K562 (cell line): ENCODE results near the gene ASPHD2. TPM values are rescaled to one million over a fixed set of nuclear protein-coding genes. Genes with fewer than 3 reads are reported as not detected.

ENCODE experiments used
- ATAC-seq: fragments of 200-7000 bp; cut with Tn5 transposase; 3 replicates; pipeline ENCODE4 v1.9.1; 2020; ENCODE audit warnings: moderate library complexity
- BruUV-seq: library from RNA; stranded (reverse); fragments of 400-500 nt; replicated peaks from 2 replicates; lab custom pipeline; 2021; lab: Mats Ljungman, UMichigan
- CTCF ChIA-PET: fragments of 300-600 bp; formaldehyde crosslinking; extraction: SDS; loops from one replicate; lab custom pipeline; 2021; ENCODE audit warnings: low intra/inter-chr PET ratio; lab: Yijun Ruan, JAX
- POLR2A ChIA-PET: fragments of 300-600, 350-650 bp; sonication (Branson Sonifier 250); formaldehyde crosslinking; extraction: SDS; loops from one replicate; lab custom pipeline; 2021; ENCODE audit warnings: antibody characterized with exemption, inconsistent platforms; lab: Yijun Ruan, JAX
- DNase-seq, 4 experiments: peaks; one replicate each; pipeline versions ENCODE4 v3.0.0 to v3.0.0-alpha.2; 2011 to 2018; ENCODE audit warnings: low spot score in 3 of 4, mixed read lengths in 3 of 4; ENCODE audit errors: extremely low read depth in 1 of 4
- FAIRE-seq: peaks from 2 replicates; lab custom pipeline; 2011; peaks lifted over from hg19 to GRCh38; lab: Jason Lieb, UNC
- H2AFZ ChIP-seq: 2 replicates; pipeline ENCODE4 v1.6.0; 2011; ENCODE audit warnings: low read depth, low read length, control low read depth, inconsistent platforms
- H3K27ac ChIP-seq: fragments of 200-600 bp; 3 replicates; pipeline ENCODE4 v1.8.0; 2011; ENCODE audit warnings: low read depth, mild to moderate bottlenecking, control low read depth, inconsistent platforms, low read length, moderate library complexity, mixed read lengths; ENCODE audit errors: extremely low read depth
- H3K27me3 ChIP-seq, 2 experiments: fragments of 300-600 bp in 1 of 2; 2 replicates in 1 of 2; 3 replicates in 1 of 2; pipeline versions ENCODE4 v1.6.0 to v1.8.0; 2011; ENCODE audit warnings: inconsistent platforms in 2 of 2, low read length in 2 of 2, mild to moderate bottlenecking in 1 of 2, mixed read lengths in 1 of 2, moderate library complexity in 1 of 2; ENCODE audit not compliant: control insufficient read depth in 2 of 2, insufficient read depth in 2 of 2
- H3K36me3 ChIP-seq: fragments of 300-600 bp; 3 replicates; pipeline ENCODE4 v1.8.0; 2011; ENCODE audit warnings: mild to moderate bottlenecking, low read length, inconsistent platforms; ENCODE audit not compliant: control insufficient read depth, insufficient read depth
- H3K4me1 ChIP-seq, 2 experiments: fragments of 200-600 bp in 1 of 2; replicated peaks in 1 of 2; 2 replicates in 1 of 2; 3 replicates in 1 of 2; pipeline versions ENCODE4 v1.5.1 to v1.8.0; 2011; ENCODE audit warnings: inconsistent platforms in 2 of 2, low read length in 2 of 2, mild to moderate bottlenecking in 1 of 2, mixed read lengths in 1 of 2, moderate library complexity in 1 of 2; ENCODE audit not compliant: control insufficient read depth in 2 of 2, insufficient read depth in 2 of 2
- H3K4me2 ChIP-seq: 2 replicates; pipeline ENCODE4 v1.6.1; 2011; ENCODE audit warnings: low read length, control low read depth, inconsistent platforms, mixed read lengths; ENCODE audit not compliant: insufficient read depth
- H3K4me3 ChIP-seq: fragments of 200-600 bp; sonication (generic), shearing (Covaris generic); 2 replicates; pipeline ENCODE4 v1.5.1; 2016; ENCODE audit warnings: control low read depth, inconsistent platforms
- H3K79me2 ChIP-seq: fragments of 200-600 bp; 3 replicates; pipeline ENCODE4 v1.8.0; 2011; ENCODE audit warnings: low read length, inconsistent platforms; ENCODE audit not compliant: control insufficient read depth, insufficient read depth
- H3K9ac ChIP-seq, 2 experiments: 2 replicates each; pipeline versions ENCODE4 v1.6.0 to v1.6.1; 2011; ENCODE audit warnings: low read depth in 2 of 2, low read length in 2 of 2, control low read depth in 1 of 2, inconsistent platforms in 1 of 2, mild to moderate bottlenecking in 1 of 2, mixed read lengths in 1 of 2; ENCODE audit not compliant: insufficient read depth in 1 of 2
- H3K9me1 ChIP-seq: one replicate; pipeline ENCODE4 v1.6.0; 2011; ENCODE audit warnings: inconsistent platforms, mild to moderate bottlenecking, low read length, moderate library complexity; ENCODE audit not compliant: control insufficient read depth, insufficient read depth
- H3K9me3 ChIP-seq: replicated peaks from 2 replicates; pipeline ENCODE4 v1.5.1; 2011; ENCODE audit warnings: low read depth, low read length, inconsistent platforms; ENCODE audit not compliant: control insufficient read depth, insufficient read depth
- H4K20me1 ChIP-seq: replicated peaks from 2 replicates; pipeline ENCODE4 v1.6.1; 2011; ENCODE audit warnings: low read length, inconsistent platforms, mixed read lengths; ENCODE audit not compliant: control insufficient read depth, insufficient read depth
- AFF1 ChIP-seq, 2 experiments: fragments of 450-650 bp; IDR thresholded peaks; 2 replicates each; pipeline ENCODE4 v1.6.1; 2018; ENCODE audit warnings: mild to moderate bottlenecking in 2 of 2, low read depth in 1 of 2; ENCODE audit not compliant: partially characterized antibody in 2 of 2
- CCNT2 ChIP-seq: IDR thresholded peaks from 2 replicates; pipeline ENCODE4 v1.6.1; 2011; ENCODE audit warnings: borderline replicate concordance, low read depth, mild to moderate bottlenecking, moderate library complexity, mixed read lengths, low read length; ENCODE audit not compliant: insufficient read length; ENCODE audit errors: extremely low read depth
- CREB3L1 ChIP-seq: fragments of 450-650 bp; IDR thresholded peaks from 2 replicates; pipeline ENCODE4 v1.6.1; 2014; ENCODE audit warnings: low read depth, mild to moderate bottlenecking, moderate library complexity, borderline replicate concordance
- CTCF ChIP-seq, 3 experiments: IDR thresholded peaks in 2 of 3; conservative IDR thresholded peaks in 1 of 3; 2 replicates each; pipeline ENCODE4 v1.5.1; 2011 to 2012; ENCODE audit warnings: low read length in 3 of 3, mild to moderate bottlenecking in 3 of 3, control low read depth in 2 of 3, improper control_type of control experiment in 1 of 3, inconsistent platforms in 1 of 3, low read depth in 1 of 3, mixed read lengths in 1 of 3, moderate library complexity in 1 of 3; ENCODE audit not compliant: insufficient read depth in 2 of 3
- HNRNPUL1 ChIP-seq: fragments of 200-400 bp; formaldehyde crosslinking; IDR thresholded peaks from 2 replicates; pipeline ENCODE4 v1.6.1; 2017; ENCODE audit warnings: low read length
- NCOR1 ChIP-seq: fragments of 450-650 bp; IDR thresholded peaks from 2 replicates; pipeline ENCODE4 v1.6.1; 2016; ENCODE audit warnings: mild to moderate bottlenecking, moderate library complexity
- ZKSCAN8 ChIP-seq: fragments of 200-800 bp; sonication (Bioruptor generic); IDR thresholded peaks from 2 replicates; pipeline ENCODE4 v1.6.1; 2016; ENCODE audit warnings: missing genetic modification characterization, missing compliant biosample characterization
- ZNF511 ChIP-seq: sonication (generic); formaldehyde crosslinking; IDR thresholded peaks from 2 replicates; pipeline ENCODE4 v1.8.0; 2022; ENCODE audit warnings: mild to moderate bottlenecking, missing genetic modification reagents
- WGBS: fragments of 100-300 bp; shearing (Covaris generic); methylation state at CpG from one replicate; pipeline ENCODE4 v1.1.6; 2016; ENCODE audit warnings: low coverage, mixed read lengths; ENCODE audit not compliant: insufficient coverage; ENCODE audit errors: missing lambda C conversion rate; 5-methylcytosine and 5-hydroxymethylcytosine counted together
- in situ Hi-C: fragments of 300-500 bp; cut with MboI; formaldehyde crosslinking; loops from 4 replicates; pipeline ENCODE4 v1.15.0; 2018; ENCODE audit warnings: inconsistent platforms, mixed read lengths
- intact Hi-C: fragments of 100-400 bp; cut with micrococcal nuclease; formaldehyde crosslinking; loops from 2 replicates; pipeline ENCODE4 v1.14.2; 2022
- polyA plus RNA-seq, 8 experiments: library from polyadenylated mRNA; depleted of rRNA in 4 of 8; stranded (reverse) in 5 of 8; unstranded in 3 of 8; fragments of >200 nt; fragmentation: Nextera tagmentation in 2 of 8; fragmentation: Illumina TruSeq in 1 of 8; extraction: Ambion mirVana in 2 of 8; extraction: Trizol in 1 of 8; gene quantifications; 2 replicates each; pipeline versions ENCODE4 v1.2.1 to v1.2.3, GENCODE V29; 2011 to 2014; ENCODE audit warnings: inconsistent platforms in 1 of 8, missing spikeins in 1 of 8
- total RNA-seq, 7 experiments: library from RNA; depleted of rRNA in 6 of 7; stranded (reverse); fragments of >200 nt in 6 of 7; fragmentation: Illumina TruSeq in 2 of 7; extraction: Trizol in 2 of 7; gene quantifications; 2 replicates each; pipeline versions ENCODE4 v1.2.1 to v1.2.3, GENCODE V29; 2011 to 2021; ENCODE audit warnings: low replicate concordance in 1 of 7

The ASPHD2 gene
- total and polyA plus RNA-seq, 9 of the 15 experiments (the other 6 are each of a cell fraction or from before 2014, with no cell fraction given), result 0.18 to 0.64 (median 0.36) TPM

- BruUV-seq, result no TSS peak
- CTCF ChIA-PET, result no interaction called here
- 0% methylated on average over 2 of the region's 2 CpGs for WGBS
These were observed 37.4 kb upstream of the ASPHD2 start for GRCh38 chr22:26391623-26392022.

More at GRCh38 chr22:26391623-26392022, 37.4 kb upstream of the ASPHD2 start:
- ATAC-seq (no peak), DNase-seq (no peak), FAIRE-seq (no peak)
- H3K4me1 ChIP-seq, result no peaks in the 10 kb centered on the region
- TF ChIP-seq HNRNPUL1 (no peak), CCNT2 (no peak), ZKSCAN8 (CRISPR knock-in tag) (no peak), CREB3L1 (no peak), AFF1 (IDR thresholded peaks at IDR 0.05; ENCODE audit: low read depth in 1 of 2, partially characterized antibody in 2 of 2) (no peak), NCOR1 (no peak), CTCF (IDR thresholded peaks at IDR 0.05 in 2 of 3, conservative IDR thresholded peaks at IDR 0.05 in 1 of 3; ENCODE audit: insufficient read depth in 2 of 3, low read depth in 1 of 3, low read length in 3 of 3) (no peak), ZNF511 (CRISPR knock-in tag) (no peak)
- no peak overlapping the region for H3K9ac ChIP-seq
- H3K27me3 ChIP-seq, result no peaks in the 10 kb centered on the region; a peak in 2 of 5 replicates
- H3K27ac ChIP-seq, result no peak overlapping the region
- H3K4me3 ChIP-seq, result no peak overlapping the region
- no peaks in the 10 kb centered on the region for H3K9me3 ChIP-seq
- intact Hi-C loops (no loop called here), in situ Hi-C loops (no loop called here)
- no peaks in the 10 kb centered on the region for H3K79me2 ChIP-seq
- POLR2A ChIA-PET, result no interaction called here
- no peaks in the 10 kb centered on the region for H3K9me1 ChIP-seq
- no peak overlapping the region for H3K4me2 ChIP-seq
- H4K20me1 ChIP-seq, result no peaks in the 10 kb centered on the region
- no peak overlapping the region for H2AFZ ChIP-seq
- H3K36me3 ChIP-seq, result no peaks in the 10 kb centered on the region
